Spleen (tissue), 7 donors: ENCODE data around the gene KLC1.

ENCODE experiments used
- CTCF ChIP-seq, 11 experiments: fragments of 200-600 bp in 7 of 11; fragments of 450-650 bp in 4 of 11; sonication (generic) in 4 of 11; IDR thresholded peaks in 8 of 11; conservative IDR thresholded peaks in 3 of 11; 1 replicate in 7 of 11; 2 replicates in 4 of 11; pipeline versions ENCODE4 v1.4.0 to v1.8.0; 2016 to 2021; ENCODE audit warnings: antibody characterized with exemption in 11 of 11, inconsistent platforms in 4 of 11, mild to moderate bottlenecking in 1 of 11
- POLR2AphosphoS5 ChIP-seq, 3 donors: sonication (generic); formaldehyde crosslinking; IDR thresholded peaks; one replicate each; pipeline ENCODE4 v1.5.1; 2017; ENCODE audit warnings: antibody characterized with exemption in 3 of 3
- donor health status: DM: no; HTN: no; CAD: no; lungs with moderate emphysema.
- donor health status: DM: no; HTN: no; CAD: no.
- donor health status: DM: no; HTN: no; CAD: no.

GRCh38 chr14:103625356-103626095 lies 3.5 kb upstream of the KLC1 start:
- TF ChIP-seq CTCF (IDR thresholded peaks at IDR 0.05 in 8 of 11, conservative IDR thresholded peaks at IDR 0.05 in 3 of 11) = no peak
- peak in 1 of 3 donors; percentile 34 for TF ChIP-seq POLR2AphosphoS5 (IDR thresholded peaks at IDR 0.05)
